NCI-H2107 treated with DMSO at 0.1 percent for 48 hours (cell line): ENCODE data around the gene RBMX2.
"Not testable (repeated sequence)": the region's sequence is repeated elsewhere in the genome, so short reads cannot be mapped to it uniquely, and the experiment has no call there.

Experiments
- DNase-seq: peaks from one replicate; lab custom pipeline; 2025; ENCODE audit not compliant: unreplicated experiment; lab: John Stamatoyannopoulos, UW

Gene RBMX2

GRCh38 chrX:130401415-130402207 is at the start of gene RBMX2:
Gene RBMX2, plus strand, starts transcription at chrX:130401987. Its CDS starts 46 bp downstream, at chrX:130402033.
- DNase-seq, result peak; percentile 79

GRCh38 chrX:130352050-130352449 is 49.7 kb upstream of the RBMX2 start:
- DNase-seq, result not testable (repeated sequence)

GRCh38 chrX:130376077-130376476 is 25.7 kb upstream of the RBMX2 start:
- no peak for DNase-seq

GRCh38 chrX:130378024-130378669 is 23.6 kb upstream of the RBMX2 start:
- peak; percentile 39 for DNase-seq

- DNase-seq, result no peak
Observed at GRCh38 chrX:130385520-130385919, 16.3 kb upstream of the RBMX2 start, which contains the start of gene GPR119. Gene GPR119, minus strand, starts transcription at chrX:130385674. Its CDS starts 227 bp downstream, at chrX:130385447.

- no peak for DNase-seq
Observed at GRCh38 chrX:130386408-130386808, 15.4 kb upstream of the RBMX2 start.

GRCh38 chrX:130393451-130394074 is 8.2 kb upstream of the RBMX2 start:
- DNase-seq, result peak; percentile 59

- peak; percentile 20 for DNase-seq
Observed at GRCh38 chrX:130395341-130395740, 6.4 kb upstream of the RBMX2 start.

- no peak for DNase-seq
Observed at GRCh38 chrX:130402208-130402684, 459 bp downstream of the RBMX2 start.

GRCh38 chrX:130413415-130413814 is 11.6 kb downstream of the RBMX2 start:
- DNase-seq, result no peak

- no peak for DNase-seq
Observed at GRCh38 chrX:130414800-130415199, 13.0 kb downstream of the RBMX2 start.

GRCh38 chrX:130415201-130415600 is 13.4 kb downstream of the RBMX2 start:
- no peak for DNase-seq

- DNase-seq, result no peak
Observed at GRCh38 chrX:130416785-130417184, 15.0 kb downstream of the RBMX2 start.

GRCh38 chrX:130418066-130418465 is 16.3 kb downstream of the RBMX2 start:
- no peak for DNase-seq

GRCh38 chrX:130418740-130419139 is 17.0 kb downstream of the RBMX2 start:
- no peak for DNase-seq

GRCh38 chrX:130419263-130419662 is 17.5 kb downstream of the RBMX2 start:
- DNase-seq, result no peak

GRCh38 chrX:130426531-130426930 is 24.7 kb downstream of the RBMX2 start:
- DNase-seq, result no peak

GRCh38 chrX:130429236-130429635 is 27.4 kb downstream of the RBMX2 start:
- DNase-seq, result not testable (repeated sequence)

GRCh38 chrX:130435937-130436336 is 34.1 kb downstream of the RBMX2 start:
- no peak for DNase-seq

GRCh38 chrX:130437996-130438395 is 36.2 kb downstream of the RBMX2 start:
- not testable (repeated sequence) for DNase-seq

GRCh38 chrX:130443875-130444274 is 42.1 kb downstream of the RBMX2 start:
- no peak for DNase-seq
